Measurements from ENCODE around the gene NAALADL1.

The NAALADL1 gene

DNA sequence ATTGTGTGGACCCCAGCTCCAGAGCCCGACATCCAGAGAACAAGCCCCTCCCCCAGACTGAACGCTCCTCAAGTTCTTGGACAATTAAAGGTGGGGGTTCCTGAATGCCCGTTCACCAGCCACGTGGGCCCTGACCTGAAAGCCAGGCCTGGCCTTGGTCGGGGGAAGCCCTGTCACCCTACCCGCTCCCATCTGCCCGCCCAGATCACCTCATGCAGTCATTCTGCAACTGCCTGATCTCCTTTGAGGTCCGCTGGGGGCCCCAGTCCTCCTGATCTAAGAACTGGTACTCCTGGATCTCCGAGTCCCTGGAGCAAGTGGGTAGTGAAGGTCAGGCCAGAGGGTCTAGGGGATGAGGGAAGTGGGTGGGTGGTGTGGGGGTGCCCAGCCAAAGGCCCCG, 9.1 kb upstream of the NAALADL1 start:
- ATAC-seq: no peak
- no peak for TF ChIP-seq ARNTL (CRISPR knock-in tag; IDR thresholded peaks at IDR 0.05; ENCODE audit: borderline replicate concordance, low read depth)
- TF ChIP-seq GLIS3 (CRISPR knock-in tag; IDR thresholded peaks at IDR 0.05): no peak
- no peak for TF ChIP-seq SNAI2 (CRISPR knock-in tag; IDR thresholded peaks at IDR 0.05)
- no peak for TF ChIP-seq BACH2 (CRISPR knock-in tag; IDR thresholded peaks at IDR 0.05; ENCODE audit: borderline replicate concordance)

DNA sequence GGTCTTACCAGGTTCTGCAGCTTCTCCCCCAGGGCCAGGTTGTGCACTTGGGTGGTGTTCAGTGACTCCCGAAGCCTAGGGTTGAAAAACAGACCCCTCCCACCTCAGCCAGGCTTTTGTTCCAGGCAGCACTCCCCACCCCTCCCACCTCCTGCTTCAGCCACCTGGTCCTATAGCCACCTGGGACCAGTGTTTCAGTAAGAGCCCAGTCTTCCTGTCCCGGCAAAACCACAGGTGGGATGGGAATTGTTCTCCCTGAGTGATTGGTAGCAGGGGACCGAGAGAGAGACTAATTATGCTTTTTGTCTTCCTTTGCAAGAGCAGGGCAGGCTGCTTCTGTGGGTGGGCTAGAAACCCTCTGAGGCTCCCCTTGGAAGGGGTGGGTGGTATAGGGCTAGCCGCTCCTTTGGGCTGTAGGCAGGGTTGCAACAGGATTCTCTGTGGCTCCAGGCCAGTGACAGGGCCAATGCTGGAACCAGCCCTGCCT, 8.5 kb upstream of the NAALADL1 start:
- TF ChIP-seq, protein P1, sequence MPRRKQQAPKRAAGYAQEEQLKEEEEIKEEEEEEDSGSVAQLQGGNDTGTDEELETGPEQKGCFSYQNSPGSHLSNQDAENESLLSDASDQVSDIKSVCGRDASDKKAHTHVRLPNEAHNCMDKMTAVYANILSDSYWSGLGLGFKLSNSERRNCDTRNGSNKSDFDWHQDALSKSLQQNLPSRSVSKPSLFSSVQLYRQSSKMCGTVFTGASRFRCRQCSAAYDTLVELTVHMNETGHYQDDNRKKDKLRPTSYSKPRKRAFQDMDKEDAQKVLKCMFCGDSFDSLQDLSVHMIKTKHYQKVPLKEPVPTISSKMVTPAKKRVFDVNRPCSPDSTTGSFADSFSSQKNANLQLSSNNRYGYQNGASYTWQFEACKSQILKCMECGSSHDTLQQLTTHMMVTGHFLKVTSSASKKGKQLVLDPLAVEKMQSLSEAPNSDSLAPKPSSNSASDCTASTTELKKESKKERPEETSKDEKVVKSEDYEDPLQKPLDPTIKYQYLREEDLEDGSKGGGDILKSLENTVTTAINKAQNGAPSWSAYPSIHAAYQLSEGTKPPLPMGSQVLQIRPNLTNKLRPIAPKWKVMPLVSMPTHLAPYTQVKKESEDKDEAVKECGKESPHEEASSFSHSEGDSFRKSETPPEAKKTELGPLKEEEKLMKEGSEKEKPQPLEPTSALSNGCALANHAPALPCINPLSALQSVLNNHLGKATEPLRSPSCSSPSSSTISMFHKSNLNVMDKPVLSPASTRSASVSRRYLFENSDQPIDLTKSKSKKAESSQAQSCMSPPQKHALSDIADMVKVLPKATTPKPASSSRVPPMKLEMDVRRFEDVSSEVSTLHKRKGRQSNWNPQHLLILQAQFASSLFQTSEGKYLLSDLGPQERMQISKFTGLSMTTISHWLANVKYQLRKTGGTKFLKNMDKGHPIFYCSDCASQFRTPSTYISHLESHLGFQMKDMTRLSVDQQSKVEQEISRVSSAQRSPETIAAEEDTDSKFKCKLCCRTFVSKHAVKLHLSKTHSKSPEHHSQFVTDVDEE (CRISPR knock-in tag; IDR thresholded peaks at IDR 0.05): no peak
- TF ChIP-seq ZNF70 (CRISPR knock-in tag; IDR thresholded peaks at IDR 0.05): no peak
- no peak for ATAC-seq

DNA sequence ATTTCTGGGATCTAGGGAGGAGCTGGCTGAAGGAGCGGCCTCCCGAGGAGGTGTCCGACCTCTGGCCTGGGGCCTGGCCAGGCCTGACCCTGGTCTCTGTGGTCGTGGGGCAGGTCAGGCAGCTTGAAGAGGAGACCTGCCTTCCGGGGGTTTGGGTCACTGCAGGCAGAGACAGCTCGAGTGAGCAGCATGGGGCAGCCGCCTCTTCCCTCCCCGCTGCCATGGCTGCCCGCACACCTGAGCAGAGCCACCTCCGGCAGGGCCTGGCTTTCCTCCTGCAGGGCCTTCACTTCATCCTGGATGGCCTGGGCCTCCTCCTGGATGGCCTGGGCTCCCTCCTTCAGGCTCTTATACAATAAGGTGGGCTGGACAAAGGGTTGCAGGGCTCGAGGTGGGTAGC, 8.0 kb upstream of the NAALADL1 start:
- no peak for ATAC-seq
- TF ChIP-seq GLIS3 (CRISPR knock-in tag; IDR thresholded peaks at IDR 0.05): no peak
- TF ChIP-seq, protein P2, sequence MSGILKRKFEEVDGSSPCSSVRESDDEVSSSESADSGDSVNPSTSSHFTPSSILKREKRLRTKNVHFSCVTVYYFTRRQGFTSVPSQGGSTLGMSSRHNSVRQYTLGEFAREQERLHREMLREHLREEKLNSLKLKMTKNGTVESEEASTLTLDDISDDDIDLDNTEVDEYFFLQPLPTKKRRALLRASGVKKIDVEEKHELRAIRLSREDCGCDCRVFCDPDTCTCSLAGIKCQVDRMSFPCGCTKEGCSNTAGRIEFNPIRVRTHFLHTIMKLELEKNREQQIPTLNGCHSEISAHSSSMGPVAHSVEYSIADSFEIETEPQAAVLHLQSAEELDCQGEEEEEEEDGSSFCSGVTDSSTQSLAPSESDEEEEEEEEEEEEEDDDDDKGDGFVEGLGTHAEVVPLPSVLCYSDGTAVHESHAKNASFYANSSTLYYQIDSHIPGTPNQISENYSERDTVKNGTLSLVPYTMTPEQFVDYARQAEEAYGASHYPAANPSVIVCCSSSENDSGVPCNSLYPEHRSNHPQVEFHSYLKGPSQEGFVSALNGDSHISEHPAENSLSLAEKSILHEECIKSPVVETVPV (CRISPR knock-in tag; IDR thresholded peaks at IDR 0.05): no peak

DNA sequence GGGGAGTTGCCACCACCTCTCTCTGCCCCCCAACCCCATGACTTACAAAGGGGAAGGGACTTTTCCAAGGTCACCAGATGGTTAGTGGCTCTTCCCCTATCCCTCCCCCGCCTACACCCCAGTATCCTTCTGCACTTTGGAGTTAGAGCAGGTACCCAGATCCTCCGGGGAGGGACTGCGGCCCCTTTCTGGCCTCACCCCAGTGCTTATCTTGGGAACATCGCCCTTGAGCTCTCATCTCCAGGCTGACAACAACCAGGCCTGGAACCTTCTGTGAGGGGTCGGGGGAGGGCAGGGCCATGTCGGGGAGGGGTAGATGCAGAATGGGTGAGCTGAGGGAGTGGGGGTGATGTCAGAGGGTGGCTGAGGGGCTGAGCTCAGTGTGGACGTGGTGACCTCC, 7.5 kb upstream of the NAALADL1 start:
- ATAC-seq: no peak

DNA sequence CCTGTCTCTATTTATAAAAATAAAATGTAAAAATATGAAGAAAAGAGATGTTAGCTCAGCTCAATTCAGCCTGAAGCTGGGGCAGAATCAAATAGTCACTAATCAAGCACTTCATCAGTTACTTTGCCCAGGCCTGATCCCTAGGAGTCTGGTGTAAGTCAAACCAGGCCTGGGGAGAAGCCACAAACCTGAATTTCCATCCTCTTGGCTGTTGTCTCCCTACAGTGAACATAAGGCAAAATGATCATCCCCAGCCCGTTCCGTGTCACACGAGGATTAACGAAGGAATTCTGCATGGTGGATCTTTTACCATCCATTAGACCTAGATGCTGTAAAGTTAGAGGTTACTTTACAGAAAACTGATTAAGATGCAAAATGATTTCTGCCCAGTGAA, 6.5 kb upstream of the NAALADL1 start:
- TF ChIP-seq TCF4 (CRISPR knock-in tag; IDR thresholded peaks at IDR 0.05; ENCODE audit: borderline replicate concordance): no peak
- no peak for ATAC-seq

More for the DNA sequence above, 7.5 kb upstream of the NAALADL1 start:
- TF ChIP-seq TOX (CRISPR knock-in tag; IDR thresholded peaks at IDR 0.05; ENCODE audit: borderline replicate concordance) (no peak), BACH2 (CRISPR knock-in tag; IDR thresholded peaks at IDR 0.05; ENCODE audit: borderline replicate concordance) (no peak), ZNF565 (CRISPR knock-in tag; conservative IDR thresholded peaks at IDR 0.05; ENCODE audit: low read depth) (no peak), CSDC2 (CRISPR knock-in tag; IDR thresholded peaks at IDR 0.05) (no peak)
- TF ChIP-seq, protein P2 (CRISPR knock-in tag; IDR thresholded peaks at IDR 0.05): no peak
- TF ChIP-seq, protein P3, sequence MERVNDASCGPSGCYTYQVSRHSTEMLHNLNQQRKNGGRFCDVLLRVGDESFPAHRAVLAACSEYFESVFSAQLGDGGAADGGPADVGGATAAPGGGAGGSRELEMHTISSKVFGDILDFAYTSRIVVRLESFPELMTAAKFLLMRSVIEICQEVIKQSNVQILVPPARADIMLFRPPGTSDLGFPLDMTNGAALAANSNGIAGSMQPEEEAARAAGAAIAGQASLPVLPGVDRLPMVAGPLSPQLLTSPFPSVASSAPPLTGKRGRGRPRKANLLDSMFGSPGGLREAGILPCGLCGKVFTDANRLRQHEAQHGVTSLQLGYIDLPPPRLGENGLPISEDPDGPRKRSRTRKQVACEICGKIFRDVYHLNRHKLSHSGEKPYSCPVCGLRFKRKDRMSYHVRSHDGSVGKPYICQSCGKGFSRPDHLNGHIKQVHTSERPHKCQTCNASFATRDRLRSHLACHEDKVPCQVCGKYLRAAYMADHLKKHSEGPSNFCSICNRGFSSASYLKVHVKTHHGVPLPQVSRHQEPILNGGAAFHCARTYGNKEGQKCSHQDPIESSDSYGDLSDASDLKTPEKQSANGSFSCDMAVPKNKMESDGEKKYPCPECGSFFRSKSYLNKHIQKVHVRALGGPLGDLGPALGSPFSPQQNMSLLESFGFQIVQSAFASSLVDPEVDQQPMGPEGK (CRISPR knock-in tag; IDR thresholded peaks at IDR 0.05; ENCODE audit: borderline replicate concordance): no peak

DNA sequence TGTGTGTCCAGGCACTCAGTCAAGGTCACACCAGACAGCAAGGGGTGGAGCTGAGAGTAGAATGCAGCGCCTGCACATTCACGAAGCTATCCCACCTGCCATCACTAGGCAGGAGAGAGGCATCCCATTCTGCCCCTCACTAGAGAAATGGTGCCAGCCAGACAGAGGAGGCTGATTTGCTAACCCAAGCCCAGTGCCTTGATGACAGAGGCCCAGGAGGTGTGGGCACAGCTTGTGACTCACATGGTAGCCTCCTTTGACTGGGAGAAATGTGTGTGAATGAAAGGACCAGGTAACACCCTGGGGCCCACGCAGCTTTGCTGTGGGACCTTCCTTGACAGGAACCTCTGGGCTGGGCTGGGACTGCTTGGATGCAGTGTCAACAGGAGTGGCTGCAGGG, 5.2 kb upstream of the NAALADL1 start:
- TF ChIP-seq PPARA (CRISPR knock-in tag; IDR thresholded peaks at IDR 0.05; ENCODE audit: borderline replicate concordance) (no peak), ZFP30 (CRISPR knock-in tag; IDR thresholded peaks at IDR 0.05) (no peak), ARNTL (CRISPR knock-in tag; IDR thresholded peaks at IDR 0.05; ENCODE audit: borderline replicate concordance, low read depth) (no peak), ZNF8 (CRISPR knock-in tag; IDR thresholded peaks at IDR 0.05) (no peak), ISL1 (CRISPR knock-in tag; IDR thresholded peaks at IDR 0.05) (no peak), TOX (CRISPR knock-in tag; IDR thresholded peaks at IDR 0.05; ENCODE audit: borderline replicate concordance) (no peak), ESRRG (CRISPR knock-in tag; IDR thresholded peaks at IDR 0.05) (no peak), CSDC2 (CRISPR knock-in tag; IDR thresholded peaks at IDR 0.05) (no peak), BACH2 (CRISPR knock-in tag; IDR thresholded peaks at IDR 0.05; ENCODE audit: borderline replicate concordance) (no peak), ZC3H10 (CRISPR knock-in tag; IDR thresholded peaks at IDR 0.05) (no peak), SNAI2 (CRISPR knock-in tag; IDR thresholded peaks at IDR 0.05) (no peak), ZNF70 (CRISPR knock-in tag; IDR thresholded peaks at IDR 0.05) (no peak), OSR1 (CRISPR knock-in tag; IDR thresholded peaks at IDR 0.05) (no peak), TCF4 (CRISPR knock-in tag; IDR thresholded peaks at IDR 0.05; ENCODE audit: borderline replicate concordance) (no peak), ZNF565 (CRISPR knock-in tag; conservative IDR thresholded peaks at IDR 0.05; ENCODE audit: low read depth) (no peak)
- TF ChIP-seq, protein P3 (CRISPR knock-in tag; IDR thresholded peaks at IDR 0.05; ENCODE audit: borderline replicate concordance): no peak
- TF ChIP-seq, protein P2 (CRISPR knock-in tag; IDR thresholded peaks at IDR 0.05): no peak
- ATAC-seq: no peak
